ENCODE results near the gene SEZ6L2. TPM values are rescaled to one million over a fixed set of nuclear protein-coding genes. Genes with fewer than 3 reads are reported as not detected.

Gene SEZ6L2
- total and polyA plus RNA-seq, 2 of the 13 experiments (the other 11 are each of a cell fraction or from before 2014, with no cell fraction given): 14.9 to 16.9 TPM

DNA sequence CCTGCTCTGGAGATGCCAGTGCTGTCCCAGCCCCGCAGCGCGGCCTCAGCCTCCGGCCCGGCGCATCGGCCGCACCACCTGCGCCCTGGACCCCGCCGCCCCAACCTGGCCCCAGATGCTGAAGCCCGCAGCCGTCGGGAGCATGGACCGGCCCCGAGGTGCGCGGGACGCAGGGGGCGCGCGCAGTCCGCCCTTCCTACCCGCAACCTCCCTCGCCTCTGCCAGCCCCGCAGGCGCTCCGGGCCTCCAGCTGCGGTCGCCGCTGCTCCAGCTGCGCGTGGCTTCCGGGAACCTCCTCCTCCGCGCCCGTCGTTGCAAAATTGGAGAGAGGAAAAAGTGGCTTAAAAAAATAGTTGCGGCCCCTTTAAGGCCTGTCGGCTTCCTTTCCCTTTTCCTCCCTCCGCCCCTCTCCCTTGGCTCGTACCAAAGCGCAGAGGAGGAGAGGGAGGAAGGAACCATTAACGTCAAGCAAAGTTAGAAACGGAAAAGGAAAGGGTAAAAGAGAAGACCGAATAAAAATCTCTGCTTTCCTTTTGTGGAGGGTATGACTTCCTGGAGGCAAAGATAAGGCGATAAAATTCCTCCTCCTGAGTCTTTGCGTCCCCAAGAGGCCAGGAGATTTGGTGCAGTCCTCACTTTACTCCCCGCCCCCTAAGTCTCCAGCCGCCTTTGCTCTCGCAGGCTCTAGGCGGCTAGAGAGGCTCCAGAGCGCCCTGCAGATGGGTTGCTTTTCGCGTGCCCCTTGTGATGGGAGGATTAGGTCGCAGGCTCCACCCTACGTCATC is 36.3 kb downstream of the SEZ6L2 start, which contains the start of gene CDIPT (continued):
- TF ChIP-seq, protein P1, sequence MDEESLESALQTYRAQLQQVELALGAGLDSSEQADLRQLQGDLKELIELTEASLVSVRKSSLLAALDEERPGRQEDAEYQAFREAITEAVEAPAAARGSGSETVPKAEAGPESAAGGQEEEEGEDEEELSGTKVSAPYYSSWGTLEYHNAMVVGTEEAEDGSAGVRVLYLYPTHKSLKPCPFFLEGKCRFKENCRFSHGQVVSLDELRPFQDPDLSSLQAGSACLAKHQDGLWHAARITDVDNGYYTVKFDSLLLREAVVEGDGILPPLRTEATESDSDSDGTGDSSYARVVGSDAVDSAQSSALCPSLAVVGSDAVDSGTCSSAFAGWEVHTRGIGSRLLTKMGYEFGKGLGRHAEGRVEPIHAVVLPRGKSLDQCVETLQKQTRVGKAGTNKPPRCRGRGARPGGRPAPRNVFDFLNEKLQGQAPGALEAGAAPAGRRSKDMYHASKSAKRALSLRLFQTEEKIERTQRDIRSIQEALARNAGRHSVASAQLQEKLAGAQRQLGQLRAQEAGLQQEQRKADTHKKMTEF (CRISPR knock-in tag; IDR thresholded peaks at IDR 0.05): peak; percentile 91
- TF ChIP-seq HOXD1 (CRISPR knock-in tag; IDR thresholded peaks at IDR 0.05) (peak; percentile 43; the same call in 1 of the 2 replicates), SPEN (CRISPR knock-in tag; IDR thresholded peaks at IDR 0.05; ENCODE audit: low read depth) (peak; percentile 83), IKZF1 (IDR thresholded peaks at IDR 0.05) (no peak), ZNF136 (CRISPR knock-in tag; IDR thresholded peaks at IDR 0.05; ENCODE audit: low read depth) (peak; percentile 54; the same call in 1 of the 2 replicates), ZNF546 (CRISPR knock-in tag; conservative IDR thresholded peaks at IDR 0.05) (peak; percentile 89), KDM1A (CRISPR knock-in tag; IDR thresholded peaks at IDR 0.05) (peak; percentile 87), ZNF460 (CRISPR knock-in tag; IDR thresholded peaks at IDR 0.05; ENCODE audit: borderline replicate concordance) (no peak), ZNF713 (CRISPR knock-in tag; IDR thresholded peaks at IDR 0.05) (no peak), ARHGAP35 (CRISPR knock-in tag; IDR thresholded peaks at IDR 0.05; ENCODE audit: borderline replicate concordance) (no peak; the same call in 1 of the 2 replicates), TCF7 (IDR thresholded peaks at IDR 0.05; ENCODE audit: low read depth) (peak; percentile 43; the same call in 1 of the 2 replicates)
- TF ChIP-seq, protein P2, sequence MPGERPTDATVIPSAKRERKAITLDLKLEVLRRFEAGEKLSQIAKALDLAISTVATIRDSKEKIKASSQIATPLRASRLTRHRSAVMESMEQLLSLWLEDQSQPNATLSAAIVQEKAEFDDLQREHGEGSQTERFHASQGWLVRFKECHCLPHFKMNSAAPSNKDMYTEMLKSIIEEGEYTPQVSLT (CRISPR knock-in tag; IDR thresholded peaks at IDR 0.05; ENCODE audit: borderline replicate concordance, low read depth): no peak
- TF ChIP-seq, protein P3, sequence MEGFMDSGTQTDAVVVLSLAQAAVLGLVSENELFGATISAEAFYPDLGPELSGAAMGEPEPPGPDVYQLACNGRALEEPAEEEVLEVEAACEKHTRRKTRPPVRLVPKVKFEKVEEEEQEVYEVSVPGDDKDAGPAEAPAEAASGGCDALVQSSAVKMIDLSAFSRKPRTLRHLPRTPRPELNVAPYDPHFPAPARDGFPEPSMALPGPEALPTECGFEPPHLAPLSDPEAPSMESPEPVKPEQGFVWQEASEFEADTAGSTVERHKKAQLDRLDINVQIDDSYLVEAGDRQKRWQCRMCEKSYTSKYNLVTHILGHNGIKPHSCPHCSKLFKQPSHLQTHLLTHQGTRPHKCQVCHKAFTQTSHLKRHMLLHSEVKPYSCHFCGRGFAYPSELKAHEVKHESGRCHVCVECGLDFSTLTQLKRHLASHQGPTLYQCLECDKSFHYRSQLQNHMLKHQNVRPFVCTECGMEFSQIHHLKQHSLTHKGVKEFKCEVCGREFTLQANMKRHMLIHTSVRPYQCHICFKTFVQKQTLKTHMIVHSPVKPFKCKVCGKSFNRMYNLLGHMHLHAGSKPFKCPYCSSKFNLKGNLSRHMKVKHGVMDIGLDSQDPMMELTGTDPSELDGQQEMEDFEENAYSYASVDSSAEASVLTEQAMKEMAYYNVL (CRISPR knock-in tag; IDR thresholded peaks at IDR 0.05; ENCODE audit: borderline replicate concordance): peak; percentile 34
- TF ChIP-seq, protein P4, sequence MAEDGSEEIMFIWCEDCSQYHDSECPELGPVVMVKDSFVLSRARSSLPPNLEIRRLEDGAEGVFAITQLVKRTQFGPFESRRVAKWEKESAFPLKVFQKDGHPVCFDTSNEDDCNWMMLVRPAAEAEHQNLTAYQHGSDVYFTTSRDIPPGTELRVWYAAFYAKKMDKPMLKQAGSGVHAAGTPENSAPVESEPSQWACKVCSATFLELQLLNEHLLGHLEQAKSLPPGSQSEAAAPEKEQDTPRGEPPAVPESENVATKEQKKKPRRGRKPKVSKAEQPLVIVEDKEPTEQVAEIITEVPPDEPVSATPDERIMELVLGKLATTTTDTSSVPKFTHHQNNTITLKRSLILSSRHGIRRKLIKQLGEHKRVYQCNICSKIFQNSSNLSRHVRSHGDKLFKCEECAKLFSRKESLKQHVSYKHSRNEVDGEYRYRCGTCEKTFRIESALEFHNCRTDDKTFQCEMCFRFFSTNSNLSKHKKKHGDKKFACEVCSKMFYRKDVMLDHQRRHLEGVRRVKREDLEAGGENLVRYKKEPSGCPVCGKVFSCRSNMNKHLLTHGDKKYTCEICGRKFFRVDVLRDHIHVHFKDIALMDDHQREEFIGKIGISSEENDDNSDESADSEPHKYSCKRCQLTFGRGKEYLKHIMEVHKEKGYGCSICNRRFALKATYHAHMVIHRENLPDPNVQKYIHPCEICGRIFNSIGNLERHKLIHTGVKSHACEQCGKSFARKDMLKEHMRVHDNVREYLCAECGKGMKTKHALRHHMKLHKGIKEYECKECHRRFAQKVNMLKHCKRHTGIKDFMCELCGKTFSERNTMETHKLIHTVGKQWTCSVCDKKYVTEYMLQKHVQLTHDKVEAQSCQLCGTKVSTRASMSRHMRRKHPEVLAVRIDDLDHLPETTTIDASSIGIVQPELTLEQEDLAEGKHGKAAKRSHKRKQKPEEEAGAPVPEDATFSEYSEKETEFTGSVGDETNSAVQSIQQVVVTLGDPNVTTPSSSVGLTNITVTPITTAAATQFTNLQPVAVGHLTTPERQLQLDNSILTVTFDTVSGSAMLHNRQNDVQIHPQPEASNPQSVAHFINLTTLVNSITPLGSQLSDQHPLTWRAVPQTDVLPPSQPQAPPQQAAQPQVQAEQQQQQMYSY (CRISPR knock-in tag; IDR thresholded peaks at IDR 0.05): no peak
- TF ChIP-seq, protein P5, sequence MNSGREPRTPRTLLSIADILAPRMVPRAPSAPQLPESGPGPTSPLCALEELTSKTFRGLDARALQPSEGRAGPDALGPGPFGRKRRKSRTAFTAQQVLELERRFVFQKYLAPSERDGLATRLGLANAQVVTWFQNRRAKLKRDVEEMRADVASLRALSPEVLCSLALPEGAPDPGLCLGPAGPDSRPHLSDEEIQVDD (CRISPR knock-in tag; IDR thresholded peaks at IDR 0.05; ENCODE audit: borderline replicate concordance): no peak; the same call in 1 of the 2 replicates
- TF ChIP-seq, protein P6, sequence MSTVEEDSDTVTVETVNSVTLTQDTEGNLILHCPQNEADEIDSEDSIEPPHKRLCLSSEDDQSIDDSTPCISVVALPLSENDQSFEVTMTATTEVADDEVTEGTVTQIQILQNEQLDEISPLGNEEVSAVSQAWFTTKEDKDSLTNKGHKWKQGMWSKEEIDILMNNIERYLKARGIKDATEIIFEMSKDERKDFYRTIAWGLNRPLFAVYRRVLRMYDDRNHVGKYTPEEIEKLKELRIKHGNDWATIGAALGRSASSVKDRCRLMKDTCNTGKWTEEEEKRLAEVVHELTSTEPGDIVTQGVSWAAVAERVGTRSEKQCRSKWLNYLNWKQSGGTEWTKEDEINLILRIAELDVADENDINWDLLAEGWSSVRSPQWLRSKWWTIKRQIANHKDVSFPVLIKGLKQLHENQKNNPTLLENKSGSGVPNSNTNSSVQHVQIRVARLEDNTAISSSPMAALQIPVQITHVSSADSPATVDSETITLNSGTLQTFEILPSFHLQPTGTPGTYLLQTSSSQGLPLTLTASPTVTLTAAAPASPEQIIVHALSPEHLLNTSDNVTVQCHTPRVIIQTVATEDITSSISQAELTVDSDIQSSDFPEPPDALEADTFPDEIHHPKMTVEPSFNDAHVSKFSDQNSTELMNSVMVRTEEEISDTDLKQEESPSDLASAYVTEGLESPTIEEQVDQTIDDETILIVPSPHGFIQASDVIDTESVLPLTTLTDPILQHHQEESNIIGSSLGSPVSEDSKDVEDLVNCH (CRISPR knock-in tag; IDR thresholded peaks at IDR 0.05): no peak

Measured in HepG2 (cell line).